Neural cell (in vitro differentiated cells): ENCODE data around the gene ZNF653. TPM values are rescaled to one million over a fixed set of nuclear protein-coding genes. Genes with fewer than 3 reads are reported as not detected.
A peak's percentile ranks its signal among the peaks of the same experiment; 100 is the strongest.

Source experiments
- H2AFZ ChIP-seq: fragments of 200-600, 300-800 bp; sonication (generic), shearing (Covaris generic); 2 replicates; pipeline ENCODE4 v1.6.0; 2014; ENCODE audit warnings: low read depth, mild to moderate bottlenecking, antibody characterized with exemption, low read length, moderate library complexity
- H3F3A ChIP-seq: fragments of 200-600 bp; shearing (Covaris generic); 2 replicates; pipeline ENCODE4 v1.6.1; 2016; ENCODE audit warnings: mild to moderate bottlenecking, moderate library complexity, mixed read lengths, antibody characterized with exemption, low read length; ENCODE audit not compliant: insufficient read depth, poor library complexity, severe bottlenecking
- H3K27ac ChIP-seq: fragments of 200-600, 300-800 bp; sonication (generic), shearing (Covaris generic); 2 replicates; pipeline ENCODE4 v1.5.1; 2014; ENCODE audit warnings: mild to moderate bottlenecking, low read length, moderate library complexity
- H3K27me3 ChIP-seq: fragments of 300-800, 200-600 bp; sonication (generic), shearing (Covaris generic); 2 replicates; pipeline ENCODE4 v1.6.0; 2014; ENCODE audit warnings: mild to moderate bottlenecking, low read depth, low read length, moderate library complexity; ENCODE audit not compliant: insufficient read depth
- H3K36me3 ChIP-seq: fragments of 300-800, 200-600 bp; sonication (generic), shearing (Covaris generic); 2 replicates; pipeline ENCODE4 v1.5.1; 2014; ENCODE audit warnings: mild to moderate bottlenecking, antibody characterized with exemption, low read length, moderate library complexity; ENCODE audit not compliant: insufficient read depth
- H3K4me2 ChIP-seq: fragments of 300-800, 200-600 bp; sonication (generic), shearing (Covaris generic); 2 replicates; pipeline ENCODE4 v1.6.0; 2014; ENCODE audit warnings: mild to moderate bottlenecking, low read length
- H3K4me3 ChIP-seq: fragments of 300-800, 200-600 bp; sonication (generic), shearing (Covaris generic); 2 replicates; pipeline ENCODE4 v1.5.1; 2014; ENCODE audit warnings: mild to moderate bottlenecking, low read length, moderate library complexity
- H3K79me2 ChIP-seq: fragments of 200-600 bp; shearing (Covaris generic); replicated peaks from 2 replicates; pipeline ENCODE4 v1.6.0; 2014; ENCODE audit warnings: mild to moderate bottlenecking, low read length, moderate library complexity; ENCODE audit not compliant: insufficient read depth
- H3K9ac ChIP-seq: fragments of 300-800, 200-600 bp; sonication (generic), shearing (Covaris generic); 2 replicates; pipeline ENCODE4 v1.6.1; 2016; ENCODE audit warnings: mild to moderate bottlenecking, low read length, mixed read lengths
- H3K9me2 ChIP-seq: fragments of 200-600 bp; shearing (Covaris generic); 2 replicates; pipeline ENCODE4 v1.6.1; 2016; ENCODE audit warnings: mild to moderate bottlenecking, low read length, mixed read lengths; ENCODE audit not compliant: insufficient read depth
- H3K9me3 ChIP-seq: fragments of 200-600, 300-800 bp; sonication (generic), shearing (Covaris generic); 2 replicates; pipeline ENCODE4 v1.6.1; 2016; ENCODE audit warnings: mild to moderate bottlenecking, mixed run types, low read length, moderate library complexity, mixed read lengths
- H4K20me1 ChIP-seq: fragments of 200-600 bp; shearing (Covaris generic); 2 replicates; pipeline ENCODE4 v1.6.1; 2016; ENCODE audit warnings: mild to moderate bottlenecking, mixed run types; ENCODE audit not compliant: insufficient read depth
- CTCF ChIP-seq: fragments of 450-650 bp; IDR thresholded peaks from 2 replicates; pipeline ENCODE4 v1.5.1; 2014; ENCODE audit warnings: antibody characterized with exemption, mild to moderate bottlenecking, moderate library complexity; ENCODE audit not compliant: poor library complexity, severe bottlenecking
- EP300 ChIP-seq: fragments of 450-650 bp; conservative IDR thresholded peaks from 2 replicates; pipeline ENCODE4 v1.6.1; 2014; ENCODE audit warnings: antibody characterized with exemption, mild to moderate bottlenecking, moderate library complexity; ENCODE audit not compliant: poor library complexity, severe bottlenecking
- EZH2 ChIP-seq: fragments of 200-600, 300-800 bp; shearing (Covaris generic), sonication (generic); IDR thresholded peaks from 2 replicates; pipeline ENCODE4 v1.6.1; 2014; ENCODE audit warnings: antibody characterized with exemption, low read length, borderline replicate concordance, mild to moderate bottlenecking; ENCODE audit not compliant: insufficient read depth, poor library complexity, severe bottlenecking
- MXI1 ChIP-seq: fragments of 450-650 bp; conservative IDR thresholded peaks from 2 replicates; pipeline ENCODE4 v1.6.1; 2014; ENCODE audit warnings: antibody characterized with exemption, mild to moderate bottlenecking; ENCODE audit not compliant: poor library complexity, severe bottlenecking
- POLR2AphosphoS5 ChIP-seq: IDR thresholded peaks from 2 replicates; pipeline ENCODE4 v1.6.1; 2012
- RAD21 ChIP-seq: fragments of 450-650 bp; conservative IDR thresholded peaks from 2 replicates; pipeline ENCODE4 v1.6.1; 2014; ENCODE audit warnings: antibody characterized with exemption, mild to moderate bottlenecking, moderate library complexity
- REST ChIP-seq: IDR thresholded peaks from 2 replicates; pipeline ENCODE4 v1.6.1; 2012; ENCODE audit warnings: borderline replicate concordance
- SMC3 ChIP-seq: fragments of 450-650 bp; conservative IDR thresholded peaks from 2 replicates; pipeline ENCODE4 v1.6.1; 2014; ENCODE audit warnings: antibody characterized with exemption, mild to moderate bottlenecking, moderate library complexity; ENCODE audit not compliant: poor library complexity
- TAF1 ChIP-seq: IDR thresholded peaks from 2 replicates; pipeline ENCODE4 v1.6.1; 2012; ENCODE audit warnings: low read depth
- polyA plus RNA-seq: library from polyadenylated mRNA; depleted of rRNA; stranded (reverse); fragments of >200 nt; gene quantifications from 2 replicates; pipeline ENCODE4 v1.2.3, GENCODE V29; 2014

ZNF653 gene
- polyA plus RNA-seq, 1 donor from 2014 or later = 16.5 TPM

- no peaks in the 10 kb centered on the region for H3F3A ChIP-seq
- H3K27me3 ChIP-seq = no peaks in the 10 kb centered on the region
- H3K4me3 ChIP-seq = no peak overlapping the region
- peaks cover 2% of the 10 kb centered on the region for H3K79me2 ChIP-seq
- H3K9me3 ChIP-seq = no peaks in the 10 kb centered on the region
- H3K4me2 ChIP-seq = no peak overlapping the region
- no peaks in the 10 kb centered on the region for H3K9me2 ChIP-seq
- H3K36me3 ChIP-seq = no peaks in the 10 kb centered on the region
- H3K9ac ChIP-seq = no peak overlapping the region
- H2AFZ ChIP-seq = no peak overlapping the region
- no peaks in the 10 kb centered on the region for H4K20me1 ChIP-seq
- no peak for TF ChIP-seq EZH2
- TF ChIP-seq RAD21 = peak; percentile 36
- TF ChIP-seq POLR2AphosphoS5 = no peak
- TF ChIP-seq SMC3 = no peak
- no peak for TF ChIP-seq TAF1
- H3K27ac ChIP-seq = no peak overlapping the region
Observed at GRCh38 chr19:11551603-11552235, 46.1 kb upstream of the ZNF653 start.

- H3K4me3 ChIP-seq = no peak overlapping the region
- no peak overlapping the region for H3K4me2 ChIP-seq
- no peak overlapping the region for H3K9ac ChIP-seq
- H4K20me1 ChIP-seq = no peaks in the 10 kb centered on the region
- H3K27me3 ChIP-seq = no peaks in the 10 kb centered on the region
- H3K9me3 ChIP-seq = no peaks in the 10 kb centered on the region
- H2AFZ ChIP-seq = no peak overlapping the region
- no peaks in the 10 kb centered on the region for H3K79me2 ChIP-seq
- H3K27ac ChIP-seq = no peak overlapping the region
- no peaks in the 10 kb centered on the region for H3K9me2 ChIP-seq
- no peaks in the 10 kb centered on the region for H3F3A ChIP-seq
- no peaks in the 10 kb centered on the region for H3K36me3 ChIP-seq
- TF ChIP-seq SMC3 (no peak), POLR2AphosphoS5 (peak; percentile 7), EZH2 (no peak), REST (no peak)
Observed at GRCh38 chr19:11550265-11550664, 44.6 kb upstream of the ZNF653 start.

GRCh38 chr19:11549386-11549953, 43.8 kb upstream of the ZNF653 start:
- Histone ChIP-seq H3K27me3 (no peaks in the 10 kb centered on the region), H4K20me1 (no peaks in the 10 kb centered on the region), H3K27ac (no peak overlapping the region), H3K4me3 (no peak overlapping the region), H3K79me2 (no peaks in the 10 kb centered on the region), H2AFZ (no peak overlapping the region), H3K36me3 (no peaks in the 10 kb centered on the region), H3K9ac (no peak overlapping the region), H3K4me2 (no peak overlapping the region), H3F3A (no peaks in the 10 kb centered on the region), H3K9me2 (no peaks in the 10 kb centered on the region), H3K9me3 (no peaks in the 10 kb centered on the region)
- no peak for TF ChIP-seq EZH2
- no peak for TF ChIP-seq EP300
- no peak for TF ChIP-seq RAD21
- TF ChIP-seq TAF1 = no peak
- TF ChIP-seq REST = no peak
- TF ChIP-seq SMC3 = no peak
- TF ChIP-seq MXI1 = no peak
- TF ChIP-seq CTCF = no peak
- TF ChIP-seq POLR2AphosphoS5 = no peak
